ENCODE results near the gene SESN3. TPM values are rescaled to one million over a fixed set of nuclear protein-coding genes. Genes with fewer than 3 reads are reported as not detected.
A peak's percentile ranks its signal among the peaks of the same experiment; 100 is the strongest.

Gene SESN3
- total and polyA plus RNA-seq, 7 experiments from 2014 or later, result 4.2 to 262 (median 89.8) TPM

GRCh38 chr11:95150956-95151684, 79.9 kb downstream of the SESN3 start:
- intact Hi-C loops (cut with micrococcal nuclease), result loop anchor here (1.0 to 5.0 kb wide), 24 partner anchors 62 to 1275 kb away; partner anchors contain the start of genes ANKRD49 (in 2 of the 2), CWC15 (in 2 of the 2), ENDOD1 (in 2 of the 2) and FAM76B (in 2 of the 2)
- POLR2A ChIA-PET, result interaction anchor here (0.5 to 10.5 kb wide), 12 partner anchors 61 to 639 kb away, joined by 3 to 127 read pairs (median 9); partner anchors contain the start of genes CEP57, ENDOD1, FAM76B and SESN3
- peak; percentile 74 to 93 (median 90) for DNase-seq
- H3K27ac Mint-ChIP-seq, result peak overlapping the region; percentile 92 to 99 (median 96)
- peak overlapping the region; percentile 91 for H3K4me3 ChIP-seq (ENCODE audit: low read length)
- ATAC-seq, result peak; percentile 97
- CTCF ChIA-PET, result interaction anchor here (0.6 to 12.0 kb wide), 17 partner anchors 9 to 1276 kb away, joined by 3 to 232 read pairs (median 4); partner anchors contain the start of genes CEP57, ENDOD1, FAM76B and SESN3
- peak overlapping the region; percentile 75 for H3K27ac ChIP-seq (ENCODE audit: low read depth, low read length)
- no peaks in the 10 kb centered on the region for H3K9me3 ChIP-seq (ENCODE audit: control insufficient read depth in 2 of 3, low read length in 3 of 3)
- peaks cover 0 to 4% (median 0%) of the 10 kb centered on the region in 5 donors for H3K36me3 Mint-ChIP-seq
- H3K27me3 ChIP-seq (ENCODE audit: control insufficient read depth in 2 of 2, insufficient read depth in 2 of 2, low read length in 2 of 2), result no peaks in the 10 kb centered on the region
- peaks cover 0 to 5% (median 3%) of the 10 kb centered on the region in 5 donors for H3K27me3 Mint-ChIP-seq
- peaks cover 0 to 5% (median 0%) of the 10 kb centered on the region in 3 experiments for H3K36me3 ChIP-seq (ENCODE audit: control insufficient read depth in 2 of 3, insufficient read depth in 3 of 3, low read length in 3 of 3)
- H3K4me1 Mint-ChIP-seq, result peaks cover 22 to 53% (median 32%) of the 10 kb centered on the region in 7 donors
- no peaks in the 10 kb centered on the region for H3K9me3 Mint-ChIP-seq
- peak overlapping the region; percentile 81 to 92 (median 88) for H3K4me3 Mint-ChIP-seq
- H3K4me1 ChIP-seq (ENCODE audit: control insufficient read depth in 2 of 2, insufficient read depth in 2 of 2, low read length in 2 of 2), result peaks cover 19 to 22% of the 10 kb centered on the region in 2 donors

GRCh38 chr11:95149651-95150364, 81.2 kb downstream of the SESN3 start:
- Mint-ChIP-seq H3K36me3 (peaks cover 0 to 4% (median 0%) of the 10 kb centered on the region in 5 donors), H3K9me3 (no peaks in the 10 kb centered on the region), H3K4me1 (peaks cover 21 to 53% (median 32%) of the 10 kb centered on the region in 7 donors), H3K4me3 (peak overlapping the region; percentile 81 to 92 (median 88)), H3K27me3 (peaks cover 1 to 17% (median 5%) of the 10 kb centered on the region in 5 donors), H3K27ac (peak overlapping the region; percentile 23 to 99 (median 76))
- Histone ChIP-seq H3K27ac (ENCODE audit: low read depth, low read length) (peak overlapping the region; percentile 75), H3K4me1 (ENCODE audit: control insufficient read depth in 2 of 2, insufficient read depth in 2 of 2, low read length in 2 of 2) (peaks cover 19 to 22% of the 10 kb centered on the region in 2 donors), H3K27me3 (ENCODE audit: control insufficient read depth in 2 of 2, insufficient read depth in 2 of 2, low read length in 2 of 2) (no peaks in the 10 kb centered on the region), H3K4me3 (ENCODE audit: low read length) (peak overlapping the region; percentile 91), H3K9me3 (ENCODE audit: control insufficient read depth in 2 of 3, low read length in 3 of 3) (no peaks in the 10 kb centered on the region), H3K36me3 (ENCODE audit: control insufficient read depth in 2 of 3, insufficient read depth in 3 of 3, low read length in 3 of 3) (peaks cover 0 to 5% (median 0%) of the 10 kb centered on the region in 3 experiments)
- DNase-seq (no peak), ATAC-seq (no peak)
- ChIA-PET CTCF (interaction anchor here (0.6 to 12.0 kb wide), 5 partner anchors 12 to 614 kb away, joined by 3 to 232 read pairs (median 45); partner anchors contain the start of gene SRSF8), POLR2A (interaction anchor here (0.6 to 10.5 kb wide), 7 partner anchors 59 to 640 kb away, joined by 3 to 127 read pairs (median 52); partner anchors contain the start of genes CEP57, ENDOD1, FAM76B and SESN3)
- intact Hi-C loops (cut with micrococcal nuclease), result loop anchor here (2.0 to 5.0 kb wide), 10 partner anchors 223 to 1241 kb away; partner anchors contain the start of genes ANKRD49 (in 2 of the 2), MRE11 (in 2 of the 2), JRKL (in 1 of the 2) and MAML2 (in 1 of the 2)

- CTCF ChIA-PET, result interaction anchor here (0.7 to 1.5 kb wide), 2 partner anchors 180 to 616 kb away, joined by 3 to 4 read pairs; no protein-coding TSS in a partner anchor
- no peak for DNase-seq
- Histone ChIP-seq H3K27ac (ENCODE audit: low read depth, low read length) (no peak overlapping the region), H3K4me1 (ENCODE audit: control insufficient read depth in 2 of 2, insufficient read depth in 2 of 2, low read length in 2 of 2) (peaks cover 13 to 17% of the 10 kb centered on the region in 2 donors), H3K4me3 (ENCODE audit: low read length) (no peak overlapping the region), H3K36me3 (ENCODE audit: control insufficient read depth in 2 of 3, insufficient read depth in 3 of 3, low read length in 3 of 3) (peaks cover 0 to 5% (median 0%) of the 10 kb centered on the region in 3 experiments), H3K27me3 (ENCODE audit: control insufficient read depth in 2 of 2, insufficient read depth in 2 of 2, low read length in 2 of 2) (no peaks in the 10 kb centered on the region), H3K9me3 (ENCODE audit: control insufficient read depth in 2 of 3, low read length in 3 of 3) (no peaks in the 10 kb centered on the region)
- no peak for ATAC-seq
- H3K4me3 Mint-ChIP-seq, result peak overlapping the region in 4 of 10 donors; percentile 21 to 86 (median 25)
- peak overlapping the region in 3 of 9 donors; percentile 2 to 19 (median 10) for H3K27ac Mint-ChIP-seq
- intact Hi-C loops (cut with micrococcal nuclease), result no loop called here
- peaks cover 16 to 51% (median 25%) of the 10 kb centered on the region in 7 donors for H3K4me1 Mint-ChIP-seq
- peaks cover 0 to 4% (median 0%) of the 10 kb centered on the region in 5 donors for H3K36me3 Mint-ChIP-seq
- no peaks in the 10 kb centered on the region for H3K9me3 Mint-ChIP-seq
- H3K27me3 Mint-ChIP-seq, result peaks cover 9 to 25% (median 14%) of the 10 kb centered on the region in 5 donors
- POLR2A ChIA-PET, result interaction anchor here (1.4 to 10.5 kb wide), 4 partner anchors 59 to 641 kb away, joined by 5 to 107 read pairs (median 52); partner anchors contain the start of genes CEP57, ENDOD1, FAM76B and SRSF8
Measured at GRCh38 chr11:95148938-95149337, 82.1 kb downstream of the SESN3 start.

- DNase-seq (no peak), ATAC-seq (no peak)
- no peaks in the 10 kb centered on the region for H3K9me3 Mint-ChIP-seq
- ChIA-PET CTCF (interaction anchor here (0.7 to 1.5 kb wide), 4 partner anchors 9 to 616 kb away, joined by 3 to 4 read pairs (median 3); no protein-coding TSS in a partner anchor), POLR2A (interaction anchor here (1.4 to 10.5 kb wide), 4 partner anchors 58 to 642 kb away, joined by 5 to 107 read pairs (median 52); partner anchors contain the start of genes CEP57, ENDOD1, FAM76B and SRSF8)
- H3K4me1 ChIP-seq (ENCODE audit: control insufficient read depth in 2 of 2, insufficient read depth in 2 of 2, low read length in 2 of 2), result peaks cover 8 to 12% of the 10 kb centered on the region in 2 donors
- peaks cover 0 to 4% (median 0%) of the 10 kb centered on the region in 5 donors for H3K36me3 Mint-ChIP-seq
- peaks cover 11 to 46% (median 20%) of the 10 kb centered on the region in 7 donors for H3K4me1 Mint-ChIP-seq
- H3K27me3 ChIP-seq (ENCODE audit: control insufficient read depth in 2 of 2, insufficient read depth in 2 of 2, low read length in 2 of 2), result no peaks in the 10 kb centered on the region
- H3K9me3 ChIP-seq (ENCODE audit: control insufficient read depth in 2 of 3, low read length in 3 of 3), result no peaks in the 10 kb centered on the region
- no peak overlapping the region for H3K4me3 ChIP-seq (ENCODE audit: low read length)
- H3K27ac Mint-ChIP-seq, result no peak overlapping the region
- peaks cover 10 to 30% (median 16%) of the 10 kb centered on the region in 5 donors for H3K27me3 Mint-ChIP-seq
- H3K4me3 Mint-ChIP-seq, result no peak overlapping the region
- H3K36me3 ChIP-seq (ENCODE audit: control insufficient read depth in 2 of 3, insufficient read depth in 3 of 3, low read length in 3 of 3), result peaks cover 0 to 5% (median 0%) of the 10 kb centered on the region in 3 experiments
- intact Hi-C loops (cut with micrococcal nuclease), result no loop called here
- no peak overlapping the region for H3K27ac ChIP-seq (ENCODE audit: low read depth, low read length)
Measured at GRCh38 chr11:95148406-95148805, 82.6 kb downstream of the SESN3 start.

- no peak for DNase-seq
- Mint-ChIP-seq H3K36me3 (peaks cover 0 to 4% (median 0%) of the 10 kb centered on the region in 5 donors), H3K4me1 (peaks cover 6 to 36% (median 10%) of the 10 kb centered on the region in 7 donors), H3K9me3 (no peaks in the 10 kb centered on the region), H3K27ac (peak overlapping the region in 1 of 9 donors; percentile 9), H3K4me3 (no peak overlapping the region), H3K27me3 (peaks cover 10 to 35% (median 19%) of the 10 kb centered on the region in 5 donors)
- Histone ChIP-seq H3K27ac (ENCODE audit: low read depth, low read length) (no peak overlapping the region), H3K27me3 (ENCODE audit: control insufficient read depth in 2 of 2, insufficient read depth in 2 of 2, low read length in 2 of 2) (no peaks in the 10 kb centered on the region), H3K9me3 (ENCODE audit: control insufficient read depth in 2 of 3, low read length in 3 of 3) (no peaks in the 10 kb centered on the region), H3K36me3 (ENCODE audit: control insufficient read depth in 2 of 3, insufficient read depth in 3 of 3, low read length in 3 of 3) (peaks cover 0 to 5% (median 0%) of the 10 kb centered on the region in 3 experiments), H3K4me1 (ENCODE audit: control insufficient read depth in 2 of 2, insufficient read depth in 2 of 2, low read length in 2 of 2) (peaks cover 6 to 9% of the 10 kb centered on the region in 2 donors), H3K4me3 (ENCODE audit: low read length) (no peak overlapping the region)
- intact Hi-C loops (cut with micrococcal nuclease), result no loop called here
- CTCF ChIA-PET, result interaction anchor here (0.6 to 1.5 kb wide), 2 partner anchors 179 to 643 kb away, joined by 3 to 4 read pairs; partner anchors contain the start of gene CEP57
- ATAC-seq, result no peak
- POLR2A ChIA-PET, result interaction anchor here (0.6 to 10.5 kb wide), 4 partner anchors 57 to 559 kb away, joined by 3 to 107 read pairs (median 28); partner anchors contain the start of genes ENDOD1 and SRSF8
Measured at GRCh38 chr11:95147364-95147905, 83.6 kb downstream of the SESN3 start.

Measured in naive thymus-derived CD4-positive, alpha-beta T cell (primary cell).